ENCODE data around the gene PFKL.

Gene PFKL

GRCh38 chr21:44321846-44322450 lies 22.1 kb downstream of the PFKL start:
- DNase-seq (ENCODE audit: low read depth in 1 of 2, low spot score in 1 of 2): no peak
- H3K27ac ChIP-seq (replicated peaks): no peak overlapping the region
- no peaks in the 10 kb centered on the region for H3K27me3 ChIP-seq (ENCODE audit: insufficient read depth, poor library complexity, severe bottlenecking)
- TF ChIP-seq SPI1 (IDR thresholded peaks at IDR 0.05; ENCODE audit: borderline replicate concordance, low read depth) (no peak), GABPA (IDR thresholded peaks at IDR 0.05; ENCODE audit: low read depth) (no peak), REST (IDR thresholded peaks at IDR 0.05; ENCODE audit: insufficient replicate concordance, low read depth) (no peak)
- H3K4me3 ChIP-seq (replicated peaks; ENCODE audit: insufficient read depth, low read length): no peak overlapping the region

GRCh38 chr21:44322621-44323325 lies 22.9 kb downstream of the PFKL start:
- H3K4me3 ChIP-seq (replicated peaks; ENCODE audit: insufficient read depth, low read length): no peak overlapping the region
- TF ChIP-seq GABPA (IDR thresholded peaks at IDR 0.05; ENCODE audit: low read depth): no peak
- TF ChIP-seq POLR2AphosphoS5 (IDR thresholded peaks at IDR 0.05; ENCODE audit: low read depth): no peak
- TF ChIP-seq SPI1 (IDR thresholded peaks at IDR 0.05; ENCODE audit: borderline replicate concordance, low read depth): no peak
- no peak for TF ChIP-seq REST (IDR thresholded peaks at IDR 0.05; ENCODE audit: insufficient replicate concordance, low read depth)
- TF ChIP-seq CTCF (IDR thresholded peaks at IDR 0.05; ENCODE audit: insufficient read depth, low read length): no peak
- no peak for DNase-seq (ENCODE audit: low read depth in 1 of 2, low spot score in 1 of 2)
- no peaks in the 10 kb centered on the region for H3K27me3 ChIP-seq (ENCODE audit: insufficient read depth, poor library complexity, severe bottlenecking)
- H3K27ac ChIP-seq (replicated peaks): no peak overlapping the region

GRCh38 chr21:44323591-44323990 lies 23.7 kb downstream of the PFKL start:
- DNase-seq (ENCODE audit: low read depth in 1 of 2, low spot score in 1 of 2): no peak
- H3K27me3 ChIP-seq (ENCODE audit: insufficient read depth, poor library complexity, severe bottlenecking): no peaks in the 10 kb centered on the region
- no peak overlapping the region for H3K27ac ChIP-seq (replicated peaks)
- TF ChIP-seq SPI1 (IDR thresholded peaks at IDR 0.05; ENCODE audit: borderline replicate concordance, low read depth) (no peak), CTCF (IDR thresholded peaks at IDR 0.05; ENCODE audit: insufficient read depth, low read length) (no peak), POLR2AphosphoS5 (IDR thresholded peaks at IDR 0.05; ENCODE audit: low read depth) (no peak), GABPA (IDR thresholded peaks at IDR 0.05; ENCODE audit: low read depth) (no peak), REST (IDR thresholded peaks at IDR 0.05; ENCODE audit: insufficient replicate concordance, low read depth) (no peak)
- no peak overlapping the region for H3K4me3 ChIP-seq (replicated peaks; ENCODE audit: insufficient read depth, low read length)

All from HL-60 (cell line).